ENCODE results near the gene ZRANB2. TPM values are rescaled to one million over a fixed set of nuclear protein-coding genes. Genes with fewer than 3 reads are reported as not detected.

Gene ZRANB2
- polyA plus RNA-seq, 4 donors = 150 to 214 (median 183) TPM

DNA sequence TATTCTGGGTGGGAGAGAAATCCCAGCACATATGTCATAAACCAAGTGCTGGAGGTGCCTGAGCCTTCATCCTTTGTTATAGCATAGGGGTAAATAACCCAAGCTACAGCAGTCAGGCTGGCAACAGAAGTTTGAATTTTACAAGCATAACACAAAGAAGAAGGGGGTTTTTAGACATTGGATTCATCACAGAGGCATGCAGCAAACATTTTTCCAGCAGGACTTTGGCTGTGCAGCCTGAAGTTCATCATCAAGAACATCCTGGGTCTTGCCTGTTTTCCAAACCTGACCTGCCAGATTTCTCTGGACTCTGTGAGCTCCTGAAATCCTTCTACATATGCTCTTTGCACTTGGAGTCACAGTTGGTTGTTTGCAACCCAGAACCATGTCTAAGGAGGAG is 49.4 kb downstream of the ZRANB2 start:
- DNase-seq (ENCODE audit: low read depth in 4 of 4, low spot score in 3 of 4) = no peak

DNA sequence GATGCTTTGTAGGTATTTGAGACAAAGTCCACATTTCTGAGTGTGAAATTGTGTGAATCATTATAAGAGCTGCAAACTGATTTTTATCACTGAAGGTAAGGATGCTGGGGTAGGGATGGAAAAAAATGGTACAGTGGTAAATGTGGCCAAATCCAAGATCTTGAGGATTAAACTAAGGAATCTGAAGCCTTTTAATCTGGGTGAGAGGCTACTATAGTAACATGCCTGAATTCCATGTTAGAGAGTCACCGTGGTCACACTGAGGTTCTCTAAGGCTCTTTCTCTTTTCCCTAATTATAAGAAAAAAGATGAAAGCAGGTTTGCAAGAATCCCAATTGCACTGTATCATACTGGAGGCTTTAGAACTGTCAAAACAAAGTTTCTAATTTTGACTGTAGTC is 50.8 kb downstream of the ZRANB2 start:
- no peak for DNase-seq (ENCODE audit: low read depth in 4 of 4, low spot score in 3 of 4)

DNA sequence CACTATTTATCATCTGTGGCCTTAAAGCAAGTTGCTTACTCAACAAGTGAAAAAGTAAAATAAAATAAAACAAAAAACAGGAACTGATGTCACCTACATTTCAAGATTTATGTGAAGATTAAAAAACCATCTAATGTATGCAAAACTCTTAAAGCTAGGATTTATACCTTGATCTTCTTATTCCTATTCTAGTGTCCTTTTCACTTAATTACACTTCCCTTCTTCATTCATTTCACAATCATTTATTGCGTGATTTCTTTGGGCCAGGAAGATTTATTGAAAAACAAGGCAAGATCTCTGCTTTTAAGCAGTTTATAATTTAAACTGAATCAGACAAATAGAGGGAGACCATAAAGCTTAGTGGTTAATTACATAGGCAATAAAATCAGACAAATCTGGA is 51.9 kb downstream of the ZRANB2 start:
- no peak for DNase-seq (ENCODE audit: low read depth in 4 of 4, low spot score in 3 of 4)

DNA sequence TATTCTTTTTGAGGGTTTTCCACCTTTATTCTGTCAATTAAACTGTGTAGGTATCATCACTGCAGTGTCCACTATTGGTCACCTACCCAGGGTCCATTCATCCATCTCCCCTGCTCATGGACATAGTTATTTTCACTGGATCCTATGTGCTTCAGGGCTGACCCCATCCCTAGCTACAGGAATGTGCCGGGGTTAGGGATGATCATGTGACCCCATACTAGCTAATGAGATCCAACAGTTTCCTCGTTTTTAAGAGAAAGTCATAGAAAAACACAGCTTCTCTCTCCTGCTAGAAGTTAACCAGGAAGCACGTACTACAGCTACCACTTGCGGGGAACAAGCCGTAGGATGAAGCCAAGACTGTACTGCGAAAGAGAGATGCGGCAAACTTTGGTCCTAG is 52.8 kb downstream of the ZRANB2 start:
- DNase-seq (ENCODE audit: low read depth in 4 of 4, low spot score in 3 of 4) = no peak

DNA sequence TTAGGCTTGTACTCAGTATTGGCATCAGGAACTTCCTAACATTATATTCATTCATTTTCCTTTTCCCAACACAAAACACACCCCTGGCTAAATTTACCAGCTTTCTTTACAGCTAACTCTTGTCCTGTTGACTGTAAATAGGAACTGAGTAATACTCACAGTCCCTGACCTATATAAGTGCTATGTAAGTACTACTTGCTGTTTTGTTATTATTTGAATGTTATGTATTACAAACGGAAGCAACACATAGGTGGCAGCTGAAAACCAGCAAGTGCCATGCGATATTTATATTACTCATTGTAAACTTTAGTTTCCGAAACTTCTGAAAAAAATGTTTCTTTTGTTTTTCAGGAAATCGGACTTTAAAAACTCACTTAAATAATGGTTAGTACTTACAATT is 54.7 kb downstream of the ZRANB2 start:
- DNase-seq (ENCODE audit: low read depth in 4 of 4, low spot score in 3 of 4) = no peak

DNA sequence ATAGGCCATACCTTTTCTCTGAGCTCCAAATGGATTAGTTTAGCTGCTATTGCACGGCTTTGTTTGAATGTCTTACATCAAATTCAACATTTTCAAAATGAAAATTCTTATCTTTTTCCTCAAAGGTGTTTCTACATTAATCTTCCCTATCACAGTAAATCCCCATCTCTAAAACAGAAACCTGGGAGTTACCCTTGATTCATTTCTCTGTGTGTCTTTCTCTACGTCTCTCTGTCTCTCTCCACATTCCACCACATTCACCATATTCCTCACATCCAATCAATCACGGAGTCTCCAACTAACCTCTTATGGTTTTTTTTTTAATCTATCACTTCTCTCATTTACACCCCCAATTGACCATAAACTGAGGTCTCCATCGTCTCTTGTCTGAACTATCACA is 57.3 kb downstream of the ZRANB2 start:
- DNase-seq (ENCODE audit: low read depth in 4 of 4, low spot score in 3 of 4) = no peak

DNA sequence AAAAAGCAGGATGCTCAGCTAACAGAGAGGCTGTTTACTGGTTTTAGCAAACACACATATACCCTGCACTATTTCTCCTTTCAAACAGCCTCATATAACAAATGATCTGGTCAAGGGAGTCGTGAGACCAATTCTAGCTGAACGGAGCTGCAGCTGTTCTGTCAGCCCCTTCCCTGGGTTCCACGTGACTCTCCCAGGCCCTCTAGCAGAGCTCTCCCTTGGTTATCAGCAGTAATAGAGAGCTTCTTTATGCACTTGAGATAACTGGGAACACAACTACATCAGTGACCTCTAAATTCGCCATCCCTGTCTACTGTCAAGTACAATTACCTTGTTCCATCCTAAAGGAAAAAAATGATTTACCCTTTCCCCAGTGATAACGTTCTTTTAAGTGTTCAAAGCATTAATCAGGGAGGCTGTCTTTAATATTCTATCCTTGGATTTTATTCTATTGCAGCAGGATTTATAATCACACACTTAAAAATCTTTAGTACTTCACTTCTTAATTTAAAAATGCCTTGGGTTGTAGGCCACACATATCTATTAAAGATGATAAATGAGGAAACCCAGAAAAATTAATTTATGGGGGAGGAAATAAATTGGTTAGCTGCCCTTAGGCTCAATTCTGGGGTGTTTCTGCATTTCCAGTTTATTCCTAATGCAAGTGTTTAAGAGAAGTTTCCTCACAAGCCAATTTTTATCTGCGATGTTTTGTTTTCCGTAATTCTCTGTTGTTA is 61.4 kb downstream of the ZRANB2 start:
- no peak for DNase-seq (ENCODE audit: low read depth in 4 of 4, low spot score in 3 of 4)

DNA sequence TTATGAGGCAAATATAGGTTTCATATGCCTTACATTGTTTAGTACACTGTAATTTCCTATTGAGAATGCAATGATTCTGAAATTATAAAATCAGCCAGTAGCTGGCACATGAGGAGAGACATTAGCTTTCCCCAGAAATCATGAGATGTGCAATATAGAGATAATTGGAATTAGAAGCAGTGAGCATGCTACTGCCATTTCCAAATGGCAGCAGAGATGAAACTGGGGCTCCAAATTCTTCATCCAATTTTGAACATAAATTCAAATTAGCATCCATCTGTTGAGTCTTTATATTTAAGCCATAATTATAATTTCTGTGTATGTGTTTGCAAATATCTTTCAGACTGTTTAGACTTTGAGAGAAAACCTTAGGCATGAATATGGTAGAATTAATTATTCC is 62.0 kb downstream of the ZRANB2 start:
- no peak for DNase-seq (ENCODE audit: low read depth in 4 of 4, low spot score in 3 of 4)

DNA sequence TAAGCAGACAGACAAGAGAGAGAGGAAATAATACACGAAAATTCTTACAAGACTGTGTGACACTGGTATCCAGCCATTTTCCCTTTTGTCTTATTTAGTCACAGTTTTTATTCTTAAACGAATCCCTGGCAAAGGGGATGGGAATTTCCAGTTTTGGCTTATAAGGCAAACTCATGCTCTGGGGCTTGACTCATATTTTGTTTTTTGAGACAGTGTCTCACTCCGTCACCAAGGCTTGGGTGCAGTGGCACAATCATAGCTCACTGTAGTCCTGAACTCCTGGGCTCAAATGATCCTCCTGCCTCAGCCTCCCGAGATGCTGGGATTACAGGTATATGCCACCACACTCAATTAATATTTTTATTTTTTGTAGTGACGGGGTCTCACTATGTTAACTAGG is 65.1 kb downstream of the ZRANB2 start:
- no peak for DNase-seq (ENCODE audit: low read depth in 4 of 4, low spot score in 3 of 4)

DNA sequence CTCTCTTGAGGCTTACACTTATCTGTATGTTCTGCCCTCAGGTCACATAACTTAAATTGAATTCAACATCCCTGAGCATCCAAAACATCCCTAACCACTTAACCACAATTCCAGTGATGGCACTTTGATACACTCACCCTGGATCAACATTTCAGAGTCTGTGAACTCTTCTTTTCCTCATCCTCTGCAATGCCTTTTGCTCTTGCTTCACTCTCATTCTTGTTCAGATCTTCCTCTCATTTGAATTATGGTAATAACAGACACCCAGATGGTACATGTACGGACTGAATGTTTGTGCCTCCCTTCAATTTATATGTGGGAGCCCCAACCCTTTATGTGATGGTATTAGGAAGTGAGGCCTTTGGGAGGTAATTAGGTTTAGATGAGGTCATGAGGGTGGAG is 66.7 kb downstream of the ZRANB2 start:
- DNase-seq (ENCODE audit: low read depth in 4 of 4, low spot score in 3 of 4) = no peak

Other genes with a start within 250 kb of the ZRANB2 start
- gene PTGER3, start 33.2 kb downstream of the ZRANB2 start, polyA plus RNA-seq (ENCODE audit: insufficient read length in 4 of 4) = 10 to 100 TPM; 25.0 to 64.4 (median 47.1) TPM